A549 treated with Mapracorat at 1 μM for 4 hours (cell line): ENCODE measurements around the gene ISCA1. TPM values are rescaled to one million over a fixed set of nuclear protein-coding genes. Genes with fewer than 3 reads are reported as not detected.

Experiments used
- total RNA-seq: library from RNA; stranded (reverse); fragments of 200-300 nt; extraction: Qiagen RNA extraction; gene quantifications from 5 replicates; pipeline ENCODE4 v1.2.3, GENCODE V29; 2022

The ISCA1 gene
- 44.8 to 47.4 TPM (median 45.5 TPM) in 5 replicates for total RNA-seq

DNA sequence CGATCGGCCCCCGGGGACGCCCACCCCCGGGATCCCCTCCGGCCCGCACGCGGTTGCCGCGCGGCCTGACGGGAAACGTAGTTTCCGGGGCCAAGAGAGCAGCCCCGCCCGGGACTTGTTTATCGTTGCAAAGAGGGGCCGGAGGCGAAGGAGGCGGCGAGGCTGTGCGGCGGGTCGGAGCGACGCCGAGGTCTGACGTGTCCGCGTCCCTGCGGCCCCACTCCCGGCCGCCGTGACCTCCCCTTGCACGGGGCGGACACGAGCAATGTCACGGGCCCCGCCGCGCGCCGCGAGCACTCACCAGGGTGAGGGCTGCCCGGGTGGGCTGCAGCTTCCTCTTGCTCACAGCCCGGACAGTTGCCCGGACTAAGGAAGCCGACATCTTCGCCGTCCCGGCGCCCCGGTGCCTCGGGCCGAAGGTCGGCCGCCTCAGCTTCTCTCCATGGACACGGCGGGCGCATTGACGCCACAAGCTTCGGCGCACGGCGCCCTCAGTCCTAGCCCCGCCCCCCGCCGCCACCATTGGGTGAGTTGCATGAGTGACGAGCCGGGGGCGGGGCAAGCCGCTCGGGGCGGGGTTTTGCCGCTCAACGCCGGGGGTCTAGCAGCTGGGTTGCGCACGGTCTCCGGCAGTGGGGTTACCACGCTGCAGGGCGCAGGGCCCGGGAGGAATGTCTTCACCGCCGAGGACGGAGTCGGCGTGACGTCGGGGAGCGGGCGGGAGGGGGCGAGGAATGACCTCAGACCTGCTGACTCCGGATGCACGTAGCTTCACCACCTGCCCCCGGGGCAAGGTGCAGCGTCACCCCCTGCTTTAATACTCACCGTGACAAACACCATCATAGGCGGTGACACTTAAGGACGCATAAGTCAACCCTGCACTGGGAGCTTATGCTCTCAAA is at the start of gene ISCA1:
TSS of gene ISCA1 (minus strand) at position 462 of the 902 bp plus-strand sequence. CDS start at position 382, 80 bp downstream.

DNA sequence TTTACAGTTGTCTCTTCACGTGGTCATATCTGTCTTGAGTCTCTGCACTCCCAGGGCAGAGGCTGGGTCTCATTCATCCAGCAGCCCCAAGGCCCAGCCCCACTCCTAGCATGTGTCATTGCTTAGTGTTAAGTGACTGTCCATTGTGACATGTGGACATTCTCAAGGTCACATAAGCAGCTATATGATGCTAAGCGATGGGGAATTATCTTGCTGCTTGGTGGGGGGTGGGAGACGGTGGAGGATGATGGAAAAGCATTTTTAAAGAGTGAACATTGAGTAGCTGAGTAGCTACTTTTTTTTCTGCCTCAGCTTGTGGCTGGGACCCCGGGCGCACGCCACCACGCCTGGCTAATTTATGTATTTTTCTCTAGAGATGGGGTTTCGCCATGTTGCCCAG is 22.8 kb downstream of the ISCA1 start, which contains the start of gene C9orf153:
TSS of gene C9orf153 (minus strand) at position 101 of the 400 bp plus-strand sequence. CDS start 30,054 bp downstream, outside the sequence.

Other genes starting within 250 kb of the ISCA1 start
- gene GOLM1, start 183.0 kb downstream of the ISCA1 start, total RNA-seq, result 106 to 117 TPM (median 110 TPM) in 5 replicates
- 0.08 to 0.50 TPM (median 0.15 TPM) in 3 of 5 replicates, not detected in the others for gene C9orf153, start 22.9 kb downstream of the ISCA1 start, total RNA-seq
- gene TUT7, start 71.9 kb upstream of the ISCA1 start, total RNA-seq, result 9.6 to 12.6 TPM (median 11.3 TPM) in 5 replicates